Stimulated activated CD4-positive, alpha-beta T cell treated with anti-CD3 and anti-CD28 coated beads, Interleukin-1b, Interleukin-23, amount 100 ng/mL, for 24 hours (primary cell): ENCODE data around the gene PRSS27.
A peak's percentile ranks its signal among the peaks of the same experiment; 100 is the strongest.

ENCODE experiments used
- DNase-seq, 4 experiments: peaks; one replicate each; pipeline ENCODE4 v3.0.0-alpha.2; 2020; ENCODE audit warnings: low read depth in 4 of 4, low spot score in 1 of 4

Gene PRSS27

DNA sequence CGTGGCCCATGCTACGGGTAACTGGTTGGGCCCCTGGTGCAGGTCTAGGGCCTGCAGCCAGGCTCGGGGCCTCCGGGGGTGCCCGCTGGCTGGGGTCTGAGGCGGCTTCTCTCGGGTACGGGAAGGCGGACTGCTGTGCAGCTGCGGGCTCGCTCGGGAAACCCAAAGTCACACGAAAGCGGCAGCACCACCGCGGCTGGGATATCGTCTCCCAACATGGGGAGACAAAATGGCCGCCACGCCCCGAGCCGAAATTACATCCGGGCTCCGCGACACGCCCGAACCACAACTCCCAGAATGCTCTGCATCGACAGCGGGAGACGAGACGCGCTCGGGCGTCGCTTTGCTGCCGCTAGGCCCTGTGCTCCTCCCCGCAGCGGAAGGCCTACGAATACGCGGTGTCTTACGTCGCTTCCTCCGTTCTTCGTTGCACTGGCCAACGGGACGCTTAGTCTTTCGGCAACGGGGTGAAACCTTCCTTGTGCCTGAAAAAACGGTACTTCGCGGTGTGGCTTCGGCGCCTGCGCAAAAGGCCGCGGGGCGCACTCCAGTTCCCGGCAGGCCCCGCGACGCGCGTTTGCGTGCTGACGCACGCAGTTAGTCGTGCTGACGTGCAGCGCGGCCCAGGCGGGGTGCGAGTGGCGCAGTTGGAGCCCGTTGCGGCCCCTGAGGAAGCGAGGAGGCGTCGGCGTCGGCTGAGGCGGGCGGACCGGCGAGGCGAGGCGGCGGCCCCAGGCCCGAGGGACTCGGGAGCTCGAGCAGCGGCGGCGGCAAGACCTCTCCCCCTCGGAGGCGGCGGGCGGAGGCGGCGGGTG is 32.2 kb upstream of the PRSS27 start, which contains the start of gene SRRM2:
Gene SRRM2, plus strand, starts transcription at position 604 of the 815 bp plus-strand sequence. CDS start 3,727 bp downstream, outside the sequence.
- DNase-seq = peak; percentile 82 to 90 (median 87)

DNA sequence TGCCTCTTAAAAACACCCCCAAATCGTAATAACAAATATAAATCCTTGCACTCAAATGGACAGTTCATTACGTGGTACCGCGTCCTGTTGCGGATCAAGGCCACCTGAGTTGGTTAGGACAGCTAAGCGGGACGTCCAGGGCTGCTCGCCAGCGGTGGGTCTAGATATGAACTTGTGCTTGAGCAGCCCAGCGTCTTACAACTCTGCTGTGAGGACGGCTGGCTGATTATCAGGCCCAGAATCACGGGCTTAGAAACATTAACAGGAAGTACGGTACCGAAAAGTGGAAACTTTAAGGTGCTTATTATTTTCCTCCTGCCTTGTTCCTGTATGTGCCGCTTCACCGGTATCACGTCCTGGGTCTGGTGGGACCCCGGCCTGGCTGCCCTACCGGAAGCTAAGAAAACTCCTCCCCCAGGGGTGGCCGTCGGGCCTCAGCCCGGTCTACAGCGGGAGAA is 31.6 kb upstream of the PRSS27 start:
- DNase-seq = no peak

DNA sequence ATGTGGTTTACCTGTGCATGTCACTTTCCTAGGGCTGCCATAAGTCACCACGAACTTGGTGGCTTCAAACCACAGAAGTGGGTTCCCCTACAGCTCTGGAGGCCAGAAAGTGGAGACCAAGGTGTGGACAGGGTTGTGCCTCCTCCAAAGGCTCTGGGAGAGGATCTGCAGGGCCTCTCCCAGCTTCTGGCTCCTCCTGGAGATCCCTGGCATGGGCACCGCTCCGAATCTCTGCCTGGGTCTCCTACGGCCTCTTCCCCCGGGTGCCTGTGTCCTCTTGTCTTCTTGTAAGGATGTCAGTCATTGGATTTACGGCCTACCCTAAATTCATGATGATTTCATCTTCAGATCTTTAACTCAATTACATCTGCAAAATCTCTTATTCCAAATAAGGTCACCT is 29.9 kb upstream of the PRSS27 start:
- DNase-seq = no peak

DNA sequence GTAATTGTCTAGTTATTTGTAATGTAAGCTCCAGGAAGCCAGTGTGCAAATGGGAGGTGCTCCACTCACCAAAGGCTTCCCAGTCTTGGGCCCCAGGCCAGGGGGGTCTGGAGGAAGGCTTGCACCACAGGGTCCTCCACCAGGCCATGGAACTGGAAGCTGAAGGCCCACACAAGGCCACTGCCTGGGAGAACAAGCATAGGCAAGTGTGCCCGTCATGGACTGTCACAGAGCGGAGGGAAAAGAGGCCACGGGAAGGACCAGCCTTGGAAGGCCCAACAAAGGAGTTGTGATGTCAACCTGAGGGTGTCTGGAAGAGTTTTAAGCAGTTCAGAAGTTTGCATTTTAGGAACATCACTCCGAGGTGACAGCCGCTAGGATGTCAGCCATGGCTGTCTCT is 29.5 kb upstream of the PRSS27 start:
- DNase-seq = no peak

DNA sequence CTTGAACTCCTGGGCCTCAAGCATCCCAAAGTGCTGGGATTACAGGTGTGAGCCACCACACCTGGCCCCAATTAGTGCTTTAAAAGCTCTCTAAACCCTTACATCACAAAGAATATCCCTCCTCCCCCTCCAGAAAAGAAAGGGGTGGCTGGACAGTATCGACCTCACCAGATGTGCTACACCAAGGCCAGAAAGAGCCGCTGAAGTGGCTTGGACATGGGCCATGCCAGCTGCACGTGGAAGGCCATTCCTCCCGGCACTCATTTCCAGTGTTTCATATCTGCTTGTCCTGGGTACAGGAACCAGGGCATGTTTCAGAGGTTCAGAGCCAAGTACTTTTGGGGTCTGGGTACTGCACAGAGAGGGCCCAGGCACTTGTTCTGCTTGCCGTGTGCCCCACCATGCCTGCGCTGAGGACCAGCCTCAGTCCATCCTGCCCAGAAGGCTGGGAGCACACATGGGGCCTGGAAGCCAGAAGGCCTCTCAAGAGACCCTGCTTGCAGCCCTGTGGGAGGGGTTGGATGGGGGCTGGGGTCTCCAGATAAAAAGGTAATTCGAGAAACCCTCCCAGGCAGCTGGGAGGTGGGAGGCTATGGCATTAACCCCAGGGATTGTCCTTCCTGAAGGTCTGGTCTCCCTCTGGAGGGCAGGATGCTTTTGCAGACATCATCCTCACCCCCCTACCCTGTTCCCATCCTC is 28.9 kb upstream of the PRSS27 start:
- DNase-seq = no peak

DNA sequence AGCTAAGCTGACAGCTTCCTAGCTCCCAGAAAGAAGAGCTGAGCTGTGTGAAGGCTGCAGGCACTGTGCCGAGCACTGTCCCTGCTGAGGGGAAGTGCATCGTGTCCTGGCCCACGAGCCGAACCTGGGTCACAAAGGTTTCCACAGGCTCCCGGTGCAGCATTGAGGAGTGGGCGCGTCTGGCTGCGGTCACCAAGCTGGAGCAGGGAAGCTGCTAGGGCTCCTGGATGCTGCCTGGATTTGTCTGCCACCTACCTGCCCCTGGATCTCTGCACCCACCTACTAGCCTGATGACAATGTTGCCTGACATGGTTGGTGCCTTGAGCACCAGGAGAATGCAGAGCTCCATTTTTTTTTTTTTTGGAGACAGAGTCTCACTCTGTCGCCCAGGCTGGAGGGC is 25.9 kb upstream of the PRSS27 start:
- no peak for DNase-seq

DNA sequence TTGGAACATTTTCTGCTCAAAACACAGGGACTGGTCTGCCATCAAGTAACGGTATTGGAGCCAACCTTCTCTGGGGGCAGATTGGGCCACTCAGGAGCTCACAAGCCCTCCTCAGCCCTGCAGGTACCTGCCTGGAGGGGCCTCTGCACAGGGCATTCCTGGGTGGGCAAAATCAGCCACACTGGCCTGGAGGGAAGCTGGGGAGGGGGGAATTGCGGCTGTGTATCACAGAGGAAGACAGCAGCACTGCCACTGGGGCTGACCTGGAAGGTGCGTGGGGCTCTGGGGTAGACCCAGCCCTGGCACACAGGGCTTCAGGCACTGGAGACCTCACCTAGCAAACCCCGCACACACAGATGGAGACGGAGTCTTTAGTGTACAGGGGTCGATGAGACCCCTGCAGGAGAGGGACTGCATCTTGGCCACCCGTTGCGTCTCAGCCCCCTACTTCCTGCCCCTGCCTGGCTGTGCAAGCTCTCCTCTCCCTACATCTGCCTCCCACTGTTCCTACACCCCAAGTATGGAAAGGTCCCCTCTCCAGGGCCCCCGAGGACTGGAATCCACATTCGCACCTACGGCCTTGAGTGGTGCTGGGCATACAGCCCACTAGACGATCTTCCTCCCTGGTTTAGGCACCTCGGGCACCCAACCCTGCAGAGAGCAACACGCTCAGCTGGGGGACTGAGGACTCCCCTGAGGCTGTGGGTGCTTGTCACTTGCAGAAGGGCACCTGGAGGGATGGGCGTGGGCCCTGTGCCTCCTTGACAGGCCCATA is 25.3 kb upstream of the PRSS27 start:
- no peak for DNase-seq

DNA sequence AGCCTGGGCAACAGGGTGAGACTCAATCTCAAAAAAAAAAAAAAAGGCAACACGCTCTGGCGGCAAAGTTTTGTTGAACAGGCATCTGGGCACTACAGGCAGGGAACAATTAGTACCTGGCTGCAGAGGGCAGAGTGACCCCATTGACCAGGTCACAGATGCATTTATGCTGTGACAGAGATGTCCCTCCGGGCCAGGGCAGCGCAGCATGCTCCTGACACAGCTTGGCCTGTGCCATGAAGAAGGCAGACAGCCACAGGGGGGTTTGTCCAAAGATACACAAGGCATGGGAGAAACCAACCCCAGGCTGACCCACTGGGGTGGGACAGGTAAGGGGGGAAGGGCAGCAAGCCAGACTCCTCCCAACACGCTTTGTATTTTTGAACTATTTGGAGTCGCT is 24.7 kb upstream of the PRSS27 start:
- no peak for DNase-seq

DNA sequence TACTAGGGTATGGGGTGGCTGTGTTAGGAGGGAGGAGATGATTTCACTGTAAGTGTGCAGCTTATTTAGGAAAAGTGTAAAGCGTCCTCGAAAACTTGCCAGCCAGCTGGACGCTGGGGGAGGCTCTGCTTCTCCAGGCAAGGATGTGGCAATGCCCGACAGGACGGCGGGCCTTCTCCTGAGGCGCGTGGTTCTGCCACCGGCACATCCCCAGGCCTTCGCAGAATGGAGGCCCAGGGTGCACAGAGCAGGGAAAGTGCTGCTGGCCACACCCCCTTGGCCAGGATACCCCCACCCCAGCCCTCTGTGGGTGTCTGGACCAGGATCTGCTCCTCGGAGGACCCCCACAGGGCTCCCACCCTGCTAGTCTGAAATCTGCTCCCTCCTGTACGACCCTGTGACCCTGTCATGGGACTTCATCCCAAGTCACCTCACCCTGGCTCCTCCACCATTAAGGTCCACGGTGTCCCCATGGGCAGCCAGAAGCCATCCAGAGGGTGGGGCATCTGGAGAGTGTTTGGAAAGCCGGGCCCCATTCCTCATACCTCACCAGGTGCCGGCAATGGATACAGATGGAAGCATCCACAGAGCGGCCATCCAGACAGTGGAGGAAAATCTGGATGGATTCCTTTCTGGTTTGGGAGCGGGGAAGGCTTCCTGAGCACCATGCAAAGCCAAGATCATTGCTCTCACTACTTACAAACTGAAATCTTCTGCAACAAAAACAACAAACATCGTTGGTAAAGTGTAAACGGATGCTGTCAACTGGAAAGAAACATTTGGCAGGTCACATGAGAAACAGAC is 23.2 kb upstream of the PRSS27 start:
- DNase-seq = no peak

DNA sequence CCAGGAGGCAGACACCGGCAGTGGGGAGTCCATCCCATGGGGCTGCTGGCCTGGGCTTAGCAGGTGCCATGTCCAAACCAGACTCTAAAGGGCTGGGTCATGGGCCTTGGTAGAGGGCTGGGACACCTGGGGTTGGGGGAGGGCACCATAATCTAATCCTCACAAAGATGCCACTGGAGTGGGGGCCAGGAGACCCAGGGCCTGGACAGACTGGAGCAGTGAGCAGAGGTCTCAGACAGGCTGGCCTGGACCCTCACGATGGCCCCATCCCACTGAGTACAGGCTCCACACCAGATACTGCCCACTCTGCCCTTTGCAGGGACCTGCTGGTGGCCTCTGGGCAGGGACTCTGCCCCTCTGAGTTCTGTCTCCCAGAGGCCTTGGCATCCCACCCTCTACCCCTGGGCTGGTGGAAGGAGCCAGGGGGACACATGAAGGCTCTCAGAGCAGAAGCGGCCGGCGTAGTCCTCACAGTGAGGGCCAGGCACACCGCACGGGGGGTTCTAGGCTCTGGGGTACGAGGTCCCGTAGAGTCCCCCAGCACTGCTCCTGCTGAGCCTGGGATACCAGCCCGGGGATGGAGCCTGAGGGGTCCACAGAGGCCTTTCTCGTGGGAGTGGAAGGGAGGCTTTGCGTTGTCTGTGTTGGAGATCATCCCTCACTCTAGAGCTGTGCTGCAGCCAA is 22.4 kb upstream of the PRSS27 start:
- no peak for DNase-seq

DNA sequence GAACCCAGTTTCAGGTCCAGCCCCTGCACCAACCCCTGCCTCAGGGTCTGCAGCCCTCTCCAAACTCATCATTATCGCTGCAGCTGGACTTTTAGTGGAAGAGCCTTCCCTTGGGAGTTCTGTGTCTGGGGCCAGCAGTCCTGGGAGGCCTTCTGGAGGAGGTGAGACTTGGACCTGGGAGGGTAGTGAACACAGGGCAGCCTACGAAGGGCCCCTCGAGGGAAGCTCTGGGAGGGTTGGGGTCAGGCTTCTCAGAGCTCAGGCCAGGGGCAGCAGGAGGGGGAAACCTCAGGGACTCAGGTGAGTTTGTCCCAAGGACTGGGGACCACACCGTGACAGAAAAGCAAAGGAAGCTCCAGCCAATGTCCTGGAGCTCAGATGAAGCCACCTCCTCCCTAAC is 21.1 kb upstream of the PRSS27 start:
- no peak for DNase-seq

DNA sequence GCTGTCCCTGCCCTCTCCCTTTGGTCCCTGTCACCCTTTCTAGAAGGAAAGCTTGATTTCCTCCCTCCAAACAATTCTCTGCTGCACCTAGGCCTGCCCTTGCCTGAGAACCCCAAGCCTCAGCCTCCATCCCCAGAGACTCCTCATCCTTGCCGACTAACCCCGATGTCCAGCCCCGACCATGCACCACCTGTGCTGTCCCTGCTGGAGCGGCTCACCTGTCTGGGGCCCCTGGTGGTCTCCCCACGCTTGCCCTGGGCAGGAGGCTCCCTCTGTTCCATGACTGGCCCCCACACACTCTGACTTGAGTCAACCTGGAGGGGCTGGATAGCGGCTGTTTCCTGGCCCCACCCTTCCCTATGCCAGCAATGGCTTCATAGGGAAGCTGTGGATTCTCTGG is 20.5 kb upstream of the PRSS27 start:
- no peak for DNase-seq

DNA sequence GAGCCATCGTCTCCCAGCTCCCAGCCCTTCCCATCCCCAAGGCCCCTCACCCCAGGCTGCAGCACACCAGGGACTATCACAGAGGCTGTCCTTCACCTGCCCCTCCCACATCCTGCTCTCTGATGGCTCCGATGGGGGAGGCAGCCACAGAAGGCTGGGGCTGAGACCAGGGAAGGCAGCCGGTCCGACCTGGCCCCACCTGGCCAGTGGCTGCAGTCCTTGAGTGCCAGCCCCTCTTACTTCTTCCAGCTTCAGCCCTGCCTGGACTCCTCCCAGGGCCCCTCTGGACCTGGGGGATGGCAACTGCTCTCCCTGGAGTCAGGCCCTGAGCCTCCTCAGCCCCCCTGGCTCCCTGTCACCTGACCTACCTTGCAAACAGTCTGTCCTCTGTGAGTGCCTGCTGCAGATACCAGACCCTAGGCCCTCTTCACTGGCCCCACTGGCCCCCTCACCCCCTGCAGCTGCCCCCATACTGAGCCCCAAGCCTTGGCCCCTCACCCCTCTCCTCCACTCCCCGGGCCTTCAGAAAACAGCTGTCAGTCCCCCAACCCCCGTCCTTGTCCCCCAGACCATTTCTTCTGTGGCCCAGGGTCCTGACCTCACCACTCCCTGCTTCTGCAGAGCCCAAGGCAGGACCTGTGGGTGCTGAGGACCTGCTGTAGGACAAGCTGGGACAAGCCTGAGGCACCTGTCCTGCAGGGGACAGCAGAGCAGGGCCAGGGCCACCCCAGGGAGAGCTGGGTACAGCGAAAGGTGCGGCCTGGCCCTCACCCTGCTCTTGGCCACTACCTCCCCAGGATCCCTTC is 19.8 kb upstream of the PRSS27 start:
- DNase-seq = no peak

DNA sequence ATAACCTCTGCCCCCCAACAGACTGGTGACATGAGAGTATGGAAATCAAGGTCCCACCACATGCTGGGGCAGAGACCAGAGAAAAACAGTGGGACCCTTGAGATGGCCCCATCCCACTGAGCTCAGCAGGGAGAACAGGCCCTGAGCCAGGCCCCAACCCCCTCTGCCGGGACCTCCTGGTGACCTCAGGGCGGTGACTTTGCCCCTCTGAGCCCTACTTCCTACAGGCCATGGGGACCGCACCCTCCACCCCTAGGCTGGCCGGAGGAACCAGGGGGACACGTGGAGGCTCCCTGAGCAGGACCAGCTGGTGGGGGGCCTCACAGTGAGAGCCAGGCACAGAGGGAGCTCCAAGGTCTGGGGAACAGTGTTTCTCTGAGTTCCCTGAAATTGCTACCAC is 18.6 kb upstream of the PRSS27 start:
- no peak for DNase-seq

DNA sequence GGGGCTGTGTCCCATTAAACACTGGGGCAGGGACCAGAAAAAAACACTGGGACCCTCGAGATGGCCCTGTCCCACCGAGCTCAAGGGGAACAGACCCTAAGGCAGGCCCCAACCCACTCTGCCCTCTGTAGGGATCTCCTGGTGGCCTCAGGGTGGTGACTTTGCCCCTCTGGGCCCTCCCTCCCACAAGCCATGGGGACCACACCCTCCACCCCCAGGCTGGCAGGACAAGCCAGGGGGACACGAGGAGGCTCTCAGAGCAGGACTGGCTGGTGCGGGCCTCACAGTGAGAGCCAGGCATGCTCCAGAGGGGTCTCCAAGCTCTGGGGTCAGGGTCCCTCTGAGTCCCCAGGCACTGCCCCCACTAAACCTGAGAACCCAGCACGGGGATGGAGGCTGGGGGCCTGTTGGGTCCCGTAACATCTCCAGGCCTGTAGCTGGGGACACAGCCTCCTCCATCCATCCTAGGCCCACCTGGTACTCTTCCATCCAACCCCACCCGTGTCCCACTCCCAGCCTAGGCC is 17.9 kb upstream of the PRSS27 start:
- no peak for DNase-seq

DNA sequence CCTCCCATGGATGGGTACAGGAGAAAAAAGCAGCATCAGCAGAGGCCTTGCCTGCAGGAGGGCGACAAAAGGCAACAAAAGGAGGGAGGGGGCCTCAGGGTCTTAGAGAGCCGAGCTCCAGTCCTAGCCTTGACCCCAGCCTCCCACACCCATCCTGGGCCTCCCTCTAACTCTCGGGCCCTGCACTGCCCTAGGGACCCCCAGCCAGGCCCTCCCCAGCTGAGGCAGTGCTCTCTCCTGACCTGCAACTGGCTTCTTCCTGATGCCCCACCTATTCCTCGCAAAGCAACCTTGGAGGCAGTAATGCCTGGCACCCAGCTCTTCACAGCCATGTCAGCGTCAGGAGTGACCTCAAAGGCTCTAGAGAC is 17.2 kb upstream of the PRSS27 start:
- no peak for DNase-seq

DNA sequence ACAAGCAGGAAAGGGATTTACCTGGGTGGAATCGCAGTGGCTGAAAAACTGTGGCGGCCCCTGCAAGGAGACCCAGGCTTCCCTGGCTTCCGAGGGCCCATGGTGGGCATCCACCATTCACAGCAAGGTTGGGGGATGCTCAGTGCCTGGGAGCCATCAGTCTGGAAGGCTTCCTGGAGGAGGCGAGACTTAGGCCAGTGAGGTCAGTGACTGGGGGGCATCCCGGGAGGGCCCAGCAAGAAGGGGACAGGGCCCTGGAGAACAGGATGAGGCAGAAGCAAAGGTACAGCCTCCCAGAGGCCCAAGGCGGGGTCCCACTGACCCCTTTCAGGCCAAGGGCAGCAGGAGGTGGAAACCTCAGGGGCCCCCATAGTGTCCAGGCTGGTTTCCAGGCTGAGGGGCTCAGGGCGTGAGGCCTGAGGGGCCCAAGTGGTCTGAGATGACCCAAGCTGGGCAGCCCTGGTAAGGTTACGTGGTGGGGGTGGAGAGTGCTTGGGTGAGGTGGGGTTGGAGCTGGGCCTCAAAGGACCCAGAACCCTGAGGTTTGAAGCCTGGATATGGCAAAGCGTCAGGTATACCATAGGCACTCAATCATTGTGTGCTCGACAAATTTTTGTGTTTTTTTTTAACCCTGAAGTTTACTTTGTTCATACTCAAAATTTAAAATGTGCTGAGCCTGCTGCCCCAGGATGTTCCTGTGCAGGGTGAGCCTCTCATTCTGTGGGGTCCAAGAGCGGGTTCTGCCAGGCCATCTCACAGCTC is 16.6 kb upstream of the PRSS27 start:
- DNase-seq = no peak

DNA sequence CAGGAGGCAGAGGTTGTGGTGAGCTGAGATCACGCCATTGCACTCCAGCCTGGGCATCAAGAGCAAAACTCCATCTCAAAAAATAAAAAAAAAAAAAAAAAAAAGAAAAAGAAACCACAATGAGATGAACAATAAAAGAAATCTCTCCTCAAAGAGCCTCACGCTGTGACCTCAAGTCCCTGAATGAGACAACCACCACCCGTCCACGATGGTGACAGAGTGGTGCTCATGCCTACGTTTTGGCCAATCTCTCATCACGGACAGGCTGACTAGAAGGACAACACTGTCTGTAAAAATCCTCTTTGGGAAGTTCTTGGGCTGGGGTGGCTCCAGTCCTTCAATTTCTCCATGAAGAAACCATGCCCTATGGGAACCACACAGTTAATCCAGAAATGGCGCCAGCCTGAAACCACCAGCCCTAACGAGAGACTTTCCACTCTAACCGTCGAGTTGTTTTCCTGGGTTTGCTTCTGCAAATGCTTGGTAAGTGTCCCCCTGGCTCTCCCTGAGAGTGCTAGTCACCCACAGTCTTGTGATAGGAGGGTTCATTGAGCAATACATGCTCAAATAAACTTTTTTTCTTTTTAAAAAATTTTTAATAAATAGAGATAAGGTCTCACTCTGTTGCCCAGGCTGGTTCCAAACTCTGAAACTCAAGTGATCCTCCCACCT is 15.0 kb upstream of the PRSS27 start:
- no peak for DNase-seq
